Stimulated activated CD4-positive, alpha-beta T cell treated with anti-CD3 and anti-CD28 coated beads, Interleukin-4, amount 100 ng/mL, for 24 hours (primary cell): ENCODE data around the gene APOBR.
"Not testable (repeated sequence)": the region's sequence is repeated elsewhere in the genome, so short reads cannot be mapped to it uniquely, and the experiment has no call there.

Experiments used
- DNase-seq: peaks from one replicate; pipeline ENCODE4 v3.0.0-alpha.2; 2020

APOBR gene

GRCh38 chr16:28528463-28528867 is 34.0 kb downstream of the APOBR start:
- no peak for DNase-seq

- DNase-seq: no peak
These were observed 34.7 kb downstream of the APOBR start for GRCh38 chr16:28529124-28529523.

- no peak for DNase-seq
These were observed 37.6 kb downstream of the APOBR start for GRCh38 chr16:28531777-28532744.

- no peak for DNase-seq
These were observed 38.7 kb downstream of the APOBR start for GRCh38 chr16:28532940-28533647.

GRCh38 chr16:28534542-28535373 is 40.3 kb downstream of the APOBR start:
- no peak for DNase-seq

GRCh38 chr16:28537076-28537475 is 42.6 kb downstream of the APOBR start:
- no peak for DNase-seq

GRCh38 chr16:28537964-28538732 is 43.7 kb downstream of the APOBR start:
- no peak for DNase-seq

- no peak for DNase-seq
These were observed 44.5 kb downstream of the APOBR start, which contains the start of gene NUPR1 for GRCh38 chr16:28538733-28539596. TSS of gene NUPR1 (minus strand) at chr16:28538974. CDS start at chr16:28538907, 67 bp downstream.

- no peak for DNase-seq
These were observed 45.9 kb downstream of the APOBR start for GRCh38 chr16:28540346-28540745.

- DNase-seq: no peak
These were observed 48.2 kb downstream of the APOBR start for GRCh38 chr16:28542646-28543045.

GRCh38 chr16:28543072-28543471 is 48.6 kb downstream of the APOBR start:
- DNase-seq: no peak

GRCh38 chr16:28544998-28545397 is 50.6 kb downstream of the APOBR start:
- DNase-seq: no peak

- DNase-seq: not testable (repeated sequence)
These were observed 51.5 kb downstream of the APOBR start for GRCh38 chr16:28545964-28546363.

- DNase-seq: no peak
These were observed 52.2 kb downstream of the APOBR start for GRCh38 chr16:28546626-28547025.

GRCh38 chr16:28548306-28548802 is 53.9 kb downstream of the APOBR start:
- DNase-seq: no peak
